ENCODE data around the gene LRRC59.

The LRRC59 gene

GRCh38 chr17:50372758-50373556 is 24.4 kb downstream of the LRRC59 start, which contains the start of the genes EME1 and MRPL27:
TSS of gene EME1 (plus strand) at chr17:50373229. CDS start at chr17:50375209, 1,980 bp downstream.
TSS of gene MRPL27 (minus strand) at chr17:50373184. CDS start at chr17:50373170, 14 bp downstream.
- Histone ChIP-seq H3K27ac (peak within 1 kb of the TSS; percentile 86 to 91), H3K4me1 (peaks cover 0 to 24% (median 17%) of the 10 kb centered on the region in 4 donors), H3K4me3 (peak within 1 kb of the TSS; percentile 64 to 73), H3K9me3 (no peaks in the 10 kb centered on the region), H3K36me3 (peaks cover 22 to 29% (median 23%) of the 10 kb centered on the region in 3 donors), H3K27me3 (no peaks in the 10 kb centered on the region)
- peak; percentile 86 to 90 for DNase-seq
- TF ChIP-seq CTCF (IDR thresholded peaks at IDR 0.05) = no peak
- intact Hi-C loops (cut with DNase I; ENCODE audit: low total_unique reads) = no loop called here

GRCh38 chr17:50372222-50372757 is 25.0 kb downstream of the LRRC59 start:
- no peaks in the 10 kb centered on the region for H3K9me3 ChIP-seq
- TF ChIP-seq CTCF (IDR thresholded peaks at IDR 0.05) = no peak
- intact Hi-C loops (cut with DNase I; ENCODE audit: low total_unique reads) = no loop called here
- no peaks in the 10 kb centered on the region for H3K27me3 ChIP-seq
- H3K4me1 ChIP-seq = peaks cover 0 to 24% (median 17%) of the 10 kb centered on the region in 4 donors
- H3K36me3 ChIP-seq = peaks cover 28 to 36% (median 30%) of the 10 kb centered on the region in 3 donors
- no peak for DNase-seq
- peak overlapping the region; percentile 64 to 73 for H3K4me3 ChIP-seq
- H3K27ac ChIP-seq = peak overlapping the region; percentile 86 to 91

GRCh38 chr17:50371526-50371925 is 25.8 kb downstream of the LRRC59 start:
- intact Hi-C loops (cut with DNase I; ENCODE audit: low total_unique reads) = no loop called here
- Histone ChIP-seq H3K9me3 (no peaks in the 10 kb centered on the region), H3K36me3 (peaks cover 31 to 44% (median 38%) of the 10 kb centered on the region in 3 donors), H3K4me1 (peaks cover 0 to 24% (median 17%) of the 10 kb centered on the region in 4 donors), H3K27ac (no peak overlapping the region), H3K4me3 (no peak overlapping the region), H3K27me3 (no peaks in the 10 kb centered on the region)
- DNase-seq = no peak
- no peak for TF ChIP-seq CTCF (IDR thresholded peaks at IDR 0.05)

- no peak for TF ChIP-seq CTCF (IDR thresholded peaks at IDR 0.05)
- no peaks in the 10 kb centered on the region for H3K9me3 ChIP-seq
- peaks cover 31 to 58% (median 47%) of the 10 kb centered on the region in 3 donors for H3K36me3 ChIP-seq
- H3K27me3 ChIP-seq = no peaks in the 10 kb centered on the region
- H3K4me1 ChIP-seq = peaks cover 0 to 24% (median 17%) of the 10 kb centered on the region in 4 donors
- intact Hi-C loops (cut with DNase I; ENCODE audit: low total_unique reads) = no loop called here
- H3K27ac ChIP-seq = no peak overlapping the region
- H3K4me3 ChIP-seq = no peak overlapping the region
- DNase-seq = no peak
Measured at GRCh38 chr17:50370052-50370451, 27.3 kb downstream of the LRRC59 start.

- peaks cover 0 to 20% (median 16%) of the 10 kb centered on the region in 4 donors for H3K4me1 ChIP-seq
- H3K4me3 ChIP-seq = no peak overlapping the region
- H3K36me3 ChIP-seq = peaks cover 31 to 67% (median 47%) of the 10 kb centered on the region in 3 donors
- H3K27me3 ChIP-seq = no peaks in the 10 kb centered on the region
- intact Hi-C loops (cut with DNase I; ENCODE audit: low total_unique reads) = loop anchor here (10.0 kb wide), 1 partner anchor 107 kb away; the partner anchor contains the start of gene RSAD1
- H3K9me3 ChIP-seq = no peaks in the 10 kb centered on the region
- no peak overlapping the region for H3K27ac ChIP-seq
- peak in 1 of 2 donors; percentile 46 for DNase-seq
- no peak for TF ChIP-seq CTCF (IDR thresholded peaks at IDR 0.05)
Measured at GRCh38 chr17:50367401-50367800, 29.9 kb downstream of the LRRC59 start.

All from tibial artery (tissue), 4 donors.